Measurements from ENCODE around the gene TRIM24. TPM values are rescaled to one million over a fixed set of nuclear protein-coding genes. Genes with fewer than 3 reads are reported as not detected.

Gene TRIM24
- total and polyA plus RNA-seq, 10 of the 15 experiments (the other 5 are each of a cell fraction or from before 2014, with no cell fraction given), result 4.6 to 23.5 (median 13.6) TPM

DNA sequence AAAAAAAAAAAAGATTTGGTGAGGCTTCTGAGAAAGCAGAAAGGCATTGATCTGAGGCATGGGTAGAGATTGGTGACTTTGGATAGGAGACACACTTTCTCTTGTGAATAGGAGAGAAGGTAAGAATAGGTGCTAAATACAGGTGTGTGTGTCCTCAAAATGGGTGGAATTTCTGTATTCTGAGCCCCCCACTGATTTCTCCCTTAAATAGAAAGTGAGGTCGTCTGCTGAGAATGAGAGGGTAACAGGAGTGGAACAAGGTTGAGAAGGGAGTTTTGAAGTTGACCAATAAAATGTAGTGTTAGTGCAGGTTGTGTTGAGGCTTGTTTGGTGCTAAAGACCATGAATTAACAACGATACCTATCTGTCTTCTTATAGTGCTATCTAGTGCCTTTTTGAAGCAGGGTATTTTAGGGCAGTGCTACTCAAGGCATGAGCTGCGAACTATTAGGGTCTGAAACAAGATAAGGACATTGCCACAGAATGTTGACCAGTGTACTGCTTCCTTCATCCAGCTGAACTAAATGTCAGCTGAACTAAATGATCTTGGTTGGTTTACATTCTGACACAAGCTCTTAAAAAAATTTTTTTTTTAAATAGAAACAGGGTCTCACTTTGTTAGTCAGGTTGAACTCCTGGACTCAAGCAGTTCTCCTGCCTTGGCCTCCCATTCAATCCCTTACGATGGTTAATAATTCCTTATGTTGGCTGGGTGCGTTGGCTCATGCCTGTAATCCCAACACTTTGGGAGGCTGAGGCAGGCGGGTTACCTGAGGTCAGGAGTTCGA lies 12.4 kb downstream of the TRIM24 start:
- 83% methylated on average over 7 of the region's 7 CpGs for WGBS (ENCODE audit: insufficient coverage, insufficient replicate concordance, low lambda C conversion rate, missing lambda C conversion rate)
- Histone ChIP-seq H3K9ac (ENCODE audit: control insufficient read depth, insufficient read depth, low read length) (no peak overlapping the region), H2AFZ (ENCODE audit: control insufficient read depth, low read depth, low read length) (no peak overlapping the region), H3K27ac (ENCODE audit: control insufficient read depth, insufficient read depth) (no peak overlapping the region), H3K36me3 (ENCODE audit: control insufficient read depth in 2 of 2, insufficient read depth in 2 of 2, low read length in 1 of 2) (0 out of 4 replicates have a peak, but pooled peaks cover 0 to 2% of the 10 kb centered on the region in 2 experiments), H3K27me3 (replicated peaks in 1 of 2; ENCODE audit: control insufficient read depth in 2 of 2, insufficient read depth in 2 of 2, low read length in 1 of 2) (no peaks in the 10 kb centered on the region), H3K4me2 (ENCODE audit: control insufficient read depth, insufficient read depth) (no peak overlapping the region), H3K4me1 (ENCODE audit: control insufficient read depth, insufficient read depth, low read length) (0 out of 2 replicates have a peak, but pooled peaks cover 4% of the 10 kb centered on the region), H4K20me1 (ENCODE audit: control insufficient read depth, insufficient read depth) (no peaks in the 10 kb centered on the region), H3K9me3 (replicated peaks; ENCODE audit: control insufficient read depth, insufficient read depth, low read length) (no peaks in the 10 kb centered on the region; the same call in 2 of the 3 replicates), H3K4me3 (no peak overlapping the region), H3K79me2 (ENCODE audit: control insufficient read depth, insufficient read depth, low read length) (peaks cover 47% of the 10 kb centered on the region)
- ChIA-PET POLR2A (no interaction called here), CTCF (interaction anchor here (1.0 to 1.9 kb wide), 2 partner anchors 7 to 329 kb away, joined by 3 to 4 read pairs; no protein-coding TSS in a partner anchor), RAD21 (ENCODE audit: unreplicated experiment) (no interaction called here), SMC1A (ENCODE audit: uncharacterized antibody, unreplicated experiment) (interaction anchor here (0.9 to 1.5 kb wide), 2 partner anchors 22 to 311 kb away, joined by 3 to 5 read pairs; no protein-coding TSS in a partner anchor)
- in situ Hi-C loops (cut with MboI) (no loop called here), intact Hi-C loops (cut with micrococcal nuclease; ENCODE audit: unreplicated experiment) (no loop called here)
- TF ChIP-seq, protein P1, sequence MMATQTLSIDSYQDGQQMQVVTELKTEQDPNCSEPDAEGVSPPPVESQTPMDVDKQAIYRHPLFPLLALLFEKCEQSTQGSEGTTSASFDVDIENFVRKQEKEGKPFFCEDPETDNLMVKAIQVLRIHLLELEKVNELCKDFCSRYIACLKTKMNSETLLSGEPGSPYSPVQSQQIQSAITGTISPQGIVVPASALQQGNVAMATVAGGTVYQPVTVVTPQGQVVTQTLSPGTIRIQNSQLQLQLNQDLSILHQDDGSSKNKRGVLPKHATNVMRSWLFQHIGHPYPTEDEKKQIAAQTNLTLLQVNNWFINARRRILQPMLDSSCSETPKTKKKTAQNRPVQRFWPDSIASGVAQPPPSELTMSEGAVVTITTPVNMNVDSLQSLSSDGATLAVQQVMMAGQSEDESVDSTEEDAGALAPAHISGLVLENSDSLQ (IDR thresholded peaks at IDR 0.05), result no peak
- TF ChIP-seq SMARCA5 (IDR thresholded peaks at IDR 0.05) (no peak), IRF4 (IDR thresholded peaks at IDR 0.05; ENCODE audit: low read depth, low read length) (no peak), RB1 (IDR thresholded peaks at IDR 0.05; ENCODE audit: borderline replicate concordance) (no peak), SMAD5 (IDR thresholded peaks at IDR 0.05; ENCODE audit: low read depth) (no peak), MXI1 (IDR thresholded peaks at IDR 0.05; ENCODE audit: low read depth, low read length) (no peak), ZNF217 (IDR thresholded peaks at IDR 0.05) (no peak), RAD21 (IDR thresholded peaks at IDR 0.05; ENCODE audit: insufficient read depth, low read depth, low read length) (no peak)
- TF ChIP-seq, protein P2, sequence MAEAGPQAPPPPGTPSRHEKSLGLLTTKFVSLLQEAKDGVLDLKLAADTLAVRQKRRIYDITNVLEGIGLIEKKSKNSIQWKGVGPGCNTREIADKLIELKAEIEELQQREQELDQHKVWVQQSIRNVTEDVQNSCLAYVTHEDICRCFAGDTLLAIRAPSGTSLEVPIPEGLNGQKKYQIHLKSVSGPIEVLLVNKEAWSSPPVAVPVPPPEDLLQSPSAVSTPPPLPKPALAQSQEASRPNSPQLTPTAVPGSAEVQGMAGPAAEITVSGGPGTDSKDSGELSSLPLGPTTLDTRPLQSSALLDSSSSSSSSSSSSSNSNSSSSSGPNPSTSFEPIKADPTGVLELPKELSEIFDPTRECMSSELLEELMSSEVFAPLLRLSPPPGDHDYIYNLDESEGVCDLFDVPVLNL (IDR thresholded peaks at IDR 0.05; ENCODE audit: low read depth, low read length), result no peak
- TF ChIP-seq, protein P3, sequence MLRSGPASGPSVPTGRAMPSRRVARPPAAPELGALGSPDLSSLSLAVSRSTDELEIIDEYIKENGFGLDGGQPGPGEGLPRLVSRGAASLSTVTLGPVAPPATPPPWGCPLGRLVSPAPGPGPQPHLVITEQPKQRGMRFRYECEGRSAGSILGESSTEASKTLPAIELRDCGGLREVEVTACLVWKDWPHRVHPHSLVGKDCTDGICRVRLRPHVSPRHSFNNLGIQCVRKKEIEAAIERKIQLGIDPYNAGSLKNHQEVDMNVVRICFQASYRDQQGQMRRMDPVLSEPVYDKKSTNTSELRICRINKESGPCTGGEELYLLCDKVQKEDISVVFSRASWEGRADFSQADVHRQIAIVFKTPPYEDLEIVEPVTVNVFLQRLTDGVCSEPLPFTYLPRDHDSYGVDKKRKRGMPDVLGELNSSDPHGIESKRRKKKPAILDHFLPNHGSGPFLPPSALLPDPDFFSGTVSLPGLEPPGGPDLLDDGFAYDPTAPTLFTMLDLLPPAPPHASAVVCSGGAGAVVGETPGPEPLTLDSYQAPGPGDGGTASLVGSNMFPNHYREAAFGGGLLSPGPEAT (IDR thresholded peaks at IDR 0.05; ENCODE audit: low read depth), result no peak
- TF ChIP-seq, protein P4, sequence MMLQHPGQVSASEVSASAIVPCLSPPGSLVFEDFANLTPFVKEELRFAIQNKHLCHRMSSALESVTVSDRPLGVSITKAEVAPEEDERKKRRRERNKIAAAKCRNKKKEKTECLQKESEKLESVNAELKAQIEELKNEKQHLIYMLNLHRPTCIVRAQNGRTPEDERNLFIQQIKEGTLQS (IDR thresholded peaks at IDR 0.05; ENCODE audit: borderline replicate concordance, extremely low read depth, low read depth, low read length), result no peak
- TF ChIP-seq, protein P5, sequence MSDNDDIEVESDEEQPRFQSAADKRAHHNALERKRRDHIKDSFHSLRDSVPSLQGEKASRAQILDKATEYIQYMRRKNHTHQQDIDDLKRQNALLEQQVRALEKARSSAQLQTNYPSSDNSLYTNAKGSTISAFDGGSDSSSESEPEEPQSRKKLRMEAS (IDR thresholded peaks at IDR 0.05; ENCODE audit: low read depth, low read length), result no peak
- no peak for DNase-seq (ENCODE audit: low read depth, low spot score)
- no peak for FAIRE-seq
- no peak for ATAC-seq
- no TSS peak for BruUV-seq (replicated peaks)

All from GM12878 (cell line).